GM23338 (cell line): ENCODE measurements around the gene ADGRF1.

ENCODE experiments used
- CREB1 ChIP-seq: fragments of 250-450 bp; sonication (Bioruptor Pico); IDR thresholded peaks from 2 replicates; pipeline ENCODE4 v1.5.0; 2020; ENCODE audit warnings: low read depth, mild to moderate bottlenecking, moderate library complexity
- ETS1 ChIP-seq: IDR thresholded peaks from 2 replicates; pipeline ENCODE4 v1.6.1; 2016; ENCODE audit warnings: antibody characterized with exemption
- EZH2 ChIP-seq: fragments of 200-600 bp; sonication (generic); IDR thresholded peaks from one replicate; pipeline ENCODE4 v1.8.0; 2017; ENCODE audit warnings: antibody characterized with exemption, mild to moderate bottlenecking, low read depth; ENCODE audit not compliant: unreplicated experiment
- EZH2phosphoT487 ChIP-seq: fragments of 200-600 bp; sonication (generic); IDR thresholded peaks from one replicate; pipeline ENCODE4 v1.8.1; 2018; ENCODE audit warnings: antibody characterized with exemption; ENCODE audit not compliant: unreplicated experiment
- JUNB ChIP-seq: IDR thresholded peaks from one replicate; pipeline ENCODE4 v1.6.1; 2016; ENCODE audit warnings: antibody characterized with exemption; ENCODE audit not compliant: unreplicated experiment
- NANOG ChIP-seq: IDR thresholded peaks from 2 replicates; pipeline ENCODE4 v1.6.1; 2016; ENCODE audit warnings: antibody characterized with exemption, borderline replicate concordance
- POLR2AphosphoS5 ChIP-seq: IDR thresholded peaks from 2 replicates; pipeline ENCODE4 v1.6.1; 2016; ENCODE audit warnings: antibody characterized with exemption, low read depth
- REST ChIP-seq: IDR thresholded peaks from one replicate; pipeline ENCODE4 v1.6.1; 2018; ENCODE audit warnings: antibody characterized with exemption; ENCODE audit not compliant: unreplicated experiment
- STAT1 ChIP-seq: IDR thresholded peaks from one replicate; pipeline ENCODE4 v1.6.1; 2016; ENCODE audit warnings: antibody characterized with exemption; ENCODE audit not compliant: unreplicated experiment
- ZNF114 ChIP-seq: fragments of 250-450 bp; sonication (Bioruptor Pico); IDR thresholded peaks from 2 replicates; pipeline ENCODE4 v1.5.0; 2020; ENCODE audit warnings: mild to moderate bottlenecking, moderate library complexity
- TF ChIP-seq, protein P1 (sequence below), 2 experiments: fragments of 200-600 bp in 1 of 2; sonication (generic) in 1 of 2; conservative IDR thresholded peaks; 2 replicates each; pipeline versions ENCODE4 v1.5.1 to v1.6.1; 2016 to 2017; ENCODE audit warnings: antibody characterized with exemption in 2 of 2, low read depth in 2 of 2, mild to moderate bottlenecking in 2 of 2, moderate library complexity in 1 of 2

DNA sequence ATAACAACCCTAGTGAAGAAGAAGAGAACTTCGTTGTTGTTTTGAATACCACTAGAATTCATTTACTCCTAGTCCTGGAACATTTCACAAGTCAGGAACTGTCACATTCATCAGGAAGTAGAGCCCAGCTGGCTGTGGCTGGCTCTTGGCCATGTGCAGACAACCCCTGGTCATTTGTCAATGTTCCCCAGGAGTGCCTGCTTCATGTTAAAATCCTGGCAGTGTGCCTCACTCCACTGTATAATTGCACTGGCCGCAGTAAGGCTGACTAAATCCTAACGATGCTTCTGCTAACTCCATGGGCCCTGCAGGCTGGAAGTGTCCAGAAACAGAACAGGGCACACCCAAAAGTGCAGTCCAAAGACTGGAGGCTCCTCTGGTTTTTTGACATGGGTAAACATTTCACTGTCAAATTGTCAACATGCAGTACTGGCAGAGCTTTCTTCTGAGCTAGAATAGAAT, 41.5 kb upstream of the ADGRF1 start:
- TF ChIP-seq, protein P1, sequence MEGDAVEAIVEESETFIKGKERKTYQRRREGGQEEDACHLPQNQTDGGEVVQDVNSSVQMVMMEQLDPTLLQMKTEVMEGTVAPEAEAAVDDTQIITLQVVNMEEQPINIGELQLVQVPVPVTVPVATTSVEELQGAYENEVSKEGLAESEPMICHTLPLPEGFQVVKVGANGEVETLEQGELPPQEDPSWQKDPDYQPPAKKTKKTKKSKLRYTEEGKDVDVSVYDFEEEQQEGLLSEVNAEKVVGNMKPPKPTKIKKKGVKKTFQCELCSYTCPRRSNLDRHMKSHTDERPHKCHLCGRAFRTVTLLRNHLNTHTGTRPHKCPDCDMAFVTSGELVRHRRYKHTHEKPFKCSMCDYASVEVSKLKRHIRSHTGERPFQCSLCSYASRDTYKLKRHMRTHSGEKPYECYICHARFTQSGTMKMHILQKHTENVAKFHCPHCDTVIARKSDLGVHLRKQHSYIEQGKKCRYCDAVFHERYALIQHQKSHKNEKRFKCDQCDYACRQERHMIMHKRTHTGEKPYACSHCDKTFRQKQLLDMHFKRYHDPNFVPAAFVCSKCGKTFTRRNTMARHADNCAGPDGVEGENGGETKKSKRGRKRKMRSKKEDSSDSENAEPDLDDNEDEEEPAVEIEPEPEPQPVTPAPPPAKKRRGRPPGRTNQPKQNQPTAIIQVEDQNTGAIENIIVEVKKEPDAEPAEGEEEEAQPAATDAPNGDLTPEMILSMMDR (conservative IDR thresholded peaks at IDR 0.05; ENCODE audit: low read depth in 2 of 2), result no peak
- TF ChIP-seq POLR2AphosphoS5, result no peak
- TF ChIP-seq EZH2phosphoT487, result no peak
- TF ChIP-seq EZH2, result no peak
- TF ChIP-seq STAT1, result no peak
- TF ChIP-seq REST, result no peak
- no peak for TF ChIP-seq JUNB
- TF ChIP-seq CREB1 (CRISPR knock-in tag), result no peak
- no peak for TF ChIP-seq ETS1
- TF ChIP-seq ZNF114 (CRISPR knock-in tag), result no peak
- TF ChIP-seq NANOG, result no peak
